Medulla oblongata (tissue), 1 donor: ENCODE measurements around the gene USP32.
"Not testable (repeated sequence)": the region's sequence is repeated elsewhere in the genome, so short reads cannot be mapped to it uniquely, and the experiment has no call there.

Experiments
- DNase-seq: peaks from one replicate; pipeline ENCODE4 v3.0.0-alpha.2; 2015; ENCODE audit errors: extremely low spot score

The USP32 gene

DNA sequence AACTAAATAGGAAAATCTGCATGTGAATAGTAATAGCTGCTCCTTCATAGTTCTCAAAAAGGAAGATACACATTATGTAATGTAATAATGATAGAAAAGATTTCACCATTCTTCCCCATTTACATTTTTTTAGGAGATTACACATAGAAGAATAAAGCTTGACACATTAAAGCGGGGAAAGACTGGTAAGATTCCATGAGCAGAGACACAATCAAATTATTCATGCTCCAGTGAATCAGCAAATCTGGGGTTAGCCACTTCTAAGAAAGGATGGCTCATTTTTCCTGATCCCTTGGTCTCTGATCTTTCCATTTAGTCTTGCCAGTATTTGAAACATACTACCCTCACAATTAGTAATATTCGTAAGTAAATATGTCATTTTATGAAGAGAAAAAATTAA lies 160.2 kb downstream of the USP32 start:
- peak; percentile 65 for DNase-seq

DNA sequence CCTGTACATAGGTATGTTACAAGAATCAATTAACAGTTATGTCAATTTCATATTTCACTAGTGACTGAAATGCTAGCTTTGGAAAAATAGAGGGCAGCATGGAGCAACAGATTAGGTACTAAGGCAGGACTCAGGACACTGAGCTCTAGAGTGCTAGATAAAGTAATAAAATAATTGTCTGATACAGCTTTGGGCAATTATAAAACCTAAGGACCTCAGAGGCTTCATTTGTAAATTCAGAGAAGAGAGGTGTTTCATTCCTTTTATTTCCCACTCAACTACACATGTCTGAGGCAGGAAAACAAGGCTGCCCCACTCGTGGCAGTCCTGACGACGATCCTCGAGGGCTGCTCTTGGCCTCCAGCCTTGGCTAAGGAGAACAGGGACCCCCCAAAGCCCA lies 160.7 kb downstream of the USP32 start:
- peak; percentile 55 for DNase-seq

DNA sequence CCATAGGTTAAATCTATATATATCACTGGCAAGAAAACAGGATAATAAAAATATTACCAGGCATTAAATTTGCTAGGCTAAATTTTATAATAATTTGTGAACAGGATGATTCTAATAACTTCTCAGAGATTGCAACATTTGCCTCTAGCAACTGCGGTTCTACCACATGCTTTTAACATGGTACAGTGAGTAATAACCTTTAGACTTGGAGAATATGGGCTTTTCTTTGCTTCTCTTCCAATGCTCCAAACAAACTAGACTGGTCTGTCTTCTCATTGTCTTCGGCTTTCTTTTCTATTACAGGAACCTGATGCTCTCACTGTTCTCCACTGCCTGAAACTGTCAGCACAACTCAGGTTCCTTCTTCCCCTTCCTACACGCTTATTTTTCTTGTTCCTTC lies 161.6 kb downstream of the USP32 start:
- no peak for DNase-seq

DNA sequence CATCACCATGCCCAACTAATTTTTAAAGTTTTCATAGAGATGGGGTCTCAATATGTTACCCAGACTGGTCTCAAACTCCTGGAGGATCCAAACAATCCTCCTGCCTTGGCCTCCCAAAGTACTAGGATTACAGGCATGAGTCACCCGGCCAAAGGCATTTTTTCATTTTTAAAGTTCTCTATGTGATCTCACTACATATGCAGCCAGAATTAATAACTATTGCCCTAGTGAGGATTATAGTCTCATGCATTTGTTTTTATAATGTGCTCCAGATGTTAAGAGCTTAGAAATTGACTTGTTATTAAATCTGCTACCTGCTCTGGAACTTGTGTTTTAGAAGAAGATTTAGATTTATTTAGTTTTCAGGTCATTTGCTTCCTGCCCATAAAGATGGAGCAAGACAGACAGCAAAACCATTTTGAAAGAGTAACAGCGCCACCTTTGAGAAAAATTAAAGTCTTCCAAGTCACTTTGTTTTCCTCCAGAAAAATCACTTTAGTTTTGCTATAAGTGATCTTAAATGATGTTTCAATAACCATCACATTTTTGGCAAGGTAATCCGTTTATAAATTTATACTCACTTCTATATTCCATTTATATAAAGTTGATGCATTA lies 162.6 kb downstream of the USP32 start:
- no peak for DNase-seq

DNA sequence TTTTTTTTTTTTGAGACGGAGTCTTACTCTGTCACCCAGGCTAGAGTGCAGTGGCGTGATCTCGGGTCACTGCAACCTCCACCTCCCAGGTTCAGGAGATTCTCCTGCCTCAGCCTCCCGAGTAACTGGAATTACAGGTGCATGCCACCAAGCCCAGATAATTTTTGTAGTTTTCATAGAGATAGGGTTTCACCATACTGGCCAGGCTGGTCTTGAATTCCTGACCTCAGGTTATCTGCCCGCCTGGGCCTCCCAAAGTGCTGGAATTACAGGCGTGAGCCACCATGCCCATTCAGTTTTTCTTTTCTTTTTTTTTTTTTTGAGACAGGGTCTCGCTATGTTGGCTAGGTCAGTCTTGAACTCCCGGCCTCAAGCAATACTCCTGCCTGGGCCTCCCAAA lies 164.7 kb downstream of the USP32 start:
- not testable (repeated sequence) for DNase-seq

DNA sequence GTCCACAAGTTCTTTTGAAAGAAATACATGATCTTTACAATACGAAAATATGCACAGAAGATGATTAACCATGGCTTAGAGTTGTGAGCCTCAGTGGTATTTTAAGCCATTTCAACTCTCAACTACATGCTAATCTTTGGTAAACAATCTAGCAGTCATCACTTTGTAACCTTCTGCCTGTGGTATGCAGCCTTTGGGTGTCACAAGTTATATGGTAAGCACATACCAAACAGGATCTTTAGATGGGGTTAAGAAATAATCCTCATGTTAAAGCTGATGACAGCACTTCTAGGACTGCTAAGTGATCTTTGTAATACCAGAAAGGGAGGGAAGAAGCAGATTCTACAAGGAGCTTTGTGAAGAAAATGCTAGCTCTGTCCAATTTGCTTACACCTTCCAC lies 167.9 kb downstream of the USP32 start:
- DNase-seq: no peak

DNA sequence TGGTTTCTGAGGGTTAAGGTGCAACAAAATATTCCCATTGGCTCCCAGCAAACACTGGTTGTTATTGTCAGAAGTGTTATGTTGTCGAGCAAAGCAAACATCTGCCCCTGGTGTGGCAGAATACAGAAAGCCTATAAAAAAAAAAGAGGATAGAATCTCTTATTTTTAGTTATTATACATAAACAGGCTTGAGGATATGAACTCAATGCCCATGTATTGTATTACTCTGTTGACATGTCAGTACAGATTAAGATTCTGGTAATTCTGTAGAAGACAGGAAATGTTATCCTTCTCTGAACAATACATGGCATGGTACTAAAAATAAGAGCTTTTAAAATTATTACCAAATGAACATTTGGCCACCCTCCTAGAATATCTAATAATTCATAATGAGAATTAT lies 168.5 kb downstream of the USP32 start:
- no peak for DNase-seq

DNA sequence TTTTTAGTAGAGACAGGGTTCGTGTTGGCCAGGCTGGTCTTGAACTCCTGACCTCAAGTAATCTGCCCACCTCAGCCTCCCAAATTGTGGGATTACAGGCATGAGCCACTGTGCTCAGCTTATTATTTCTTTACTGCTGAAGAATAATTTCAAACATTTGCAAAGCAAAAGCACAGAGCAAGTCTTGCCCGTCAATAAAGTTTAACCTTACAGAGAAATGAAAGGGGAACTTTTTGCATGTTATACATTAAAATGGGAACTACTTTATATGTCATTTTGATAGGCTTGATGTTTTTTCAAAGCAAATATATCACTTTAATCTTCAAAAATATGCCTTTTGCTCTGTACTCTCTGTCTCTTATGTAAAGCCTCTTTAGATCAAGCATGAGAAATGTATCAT lies 173.2 kb downstream of the USP32 start:
- DNase-seq: not testable (repeated sequence)

DNA sequence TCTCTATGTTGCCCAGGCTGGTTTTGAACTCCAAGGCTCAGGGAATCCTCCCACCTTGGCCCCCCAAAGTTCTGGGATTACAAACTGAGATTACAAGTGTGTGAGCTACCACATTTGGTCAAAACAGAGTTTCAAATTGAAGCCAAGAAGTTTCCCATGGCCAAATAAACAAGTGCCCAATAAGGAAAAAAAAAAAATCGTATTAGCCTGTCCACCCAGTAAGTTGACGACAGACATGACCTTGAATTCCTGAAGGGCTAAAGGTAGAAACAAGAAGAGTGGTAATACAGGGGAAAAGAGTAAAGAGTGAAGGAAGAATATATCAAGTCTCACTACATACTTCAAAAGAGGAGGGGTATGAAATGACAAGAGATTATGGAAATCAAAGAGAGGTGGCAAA lies 176.0 kb downstream of the USP32 start:
- DNase-seq: not testable (repeated sequence)

DNA sequence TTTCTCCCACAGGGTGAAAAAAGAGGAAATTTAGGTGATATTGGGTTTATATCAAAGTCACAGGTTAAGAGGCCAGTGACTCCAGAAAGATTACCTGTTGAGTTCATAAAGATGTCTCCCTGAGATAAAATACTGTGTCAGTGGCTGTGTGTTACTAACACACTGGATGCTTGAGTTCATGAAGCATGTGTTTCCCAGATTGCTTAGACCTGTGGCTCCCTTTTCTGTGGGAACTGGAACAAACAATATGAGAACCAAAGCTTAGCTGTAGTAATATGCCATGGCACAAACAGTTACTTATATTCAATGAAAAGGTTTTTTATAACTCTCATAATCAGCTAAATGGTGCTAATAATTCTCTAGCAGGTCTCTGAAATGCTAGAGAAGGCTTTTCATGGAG lies 180.7 kb downstream of the USP32 start:
- DNase-seq: not testable (repeated sequence)

DNA sequence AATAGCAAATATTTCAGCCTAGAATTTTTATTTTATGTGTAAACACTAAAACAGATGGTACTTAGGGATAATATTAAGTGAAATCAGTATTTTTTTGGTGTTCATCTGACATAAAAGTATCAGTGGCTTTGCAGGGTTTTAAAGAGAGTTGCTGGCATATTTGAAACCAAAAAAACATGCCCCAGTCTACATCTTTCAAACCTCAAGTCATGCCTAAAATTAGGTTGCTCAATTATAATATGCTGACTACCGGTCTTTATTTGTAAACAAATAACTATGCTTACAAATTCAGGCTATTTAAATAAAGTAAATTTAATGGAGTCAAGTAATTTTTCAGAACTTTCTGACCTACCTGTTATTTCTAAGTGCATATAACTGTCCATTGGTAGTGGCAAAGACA lies 183.6 kb downstream of the USP32 start:
- DNase-seq: not testable (repeated sequence)

DNA sequence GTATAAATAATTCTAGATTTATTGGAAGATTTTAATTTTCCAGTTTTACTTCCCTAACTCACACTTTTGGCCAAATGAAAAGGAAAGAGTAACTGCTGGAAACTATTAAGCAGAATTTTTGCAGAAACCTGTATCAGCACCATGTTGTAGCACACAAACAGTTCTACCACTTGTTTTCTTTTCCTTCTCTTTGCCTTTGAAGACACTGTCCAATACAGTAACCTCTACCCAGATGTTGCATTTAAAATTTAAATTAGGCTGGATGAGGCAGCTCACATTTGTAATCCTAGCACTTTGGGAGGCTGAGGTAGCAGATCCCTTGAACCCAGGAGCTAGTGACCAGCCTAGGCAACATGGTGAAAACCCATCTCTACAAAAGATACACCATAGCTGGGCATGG lies 186.2 kb downstream of the USP32 start:
- DNase-seq: not testable (repeated sequence)

DNA sequence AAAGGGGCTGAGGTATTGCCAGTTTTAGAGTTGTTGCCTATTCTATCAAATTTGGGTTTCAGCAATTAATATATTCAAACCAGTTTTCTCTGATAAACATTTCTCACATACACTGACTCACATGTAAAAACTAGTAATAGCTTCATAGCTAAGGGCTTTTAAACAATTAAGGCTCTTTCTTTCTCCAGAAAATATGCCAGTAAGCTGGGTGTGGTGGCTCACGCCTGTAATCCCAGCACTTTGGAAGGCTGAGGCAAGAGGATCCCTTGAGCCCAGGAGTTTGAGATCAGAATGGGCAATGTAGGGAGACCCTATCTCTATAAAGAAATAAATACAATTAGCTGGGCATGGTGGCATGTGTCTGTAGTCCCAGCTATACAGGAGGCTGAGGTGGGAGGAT lies 193.3 kb downstream of the USP32 start:
- not testable (repeated sequence) for DNase-seq

DNA sequence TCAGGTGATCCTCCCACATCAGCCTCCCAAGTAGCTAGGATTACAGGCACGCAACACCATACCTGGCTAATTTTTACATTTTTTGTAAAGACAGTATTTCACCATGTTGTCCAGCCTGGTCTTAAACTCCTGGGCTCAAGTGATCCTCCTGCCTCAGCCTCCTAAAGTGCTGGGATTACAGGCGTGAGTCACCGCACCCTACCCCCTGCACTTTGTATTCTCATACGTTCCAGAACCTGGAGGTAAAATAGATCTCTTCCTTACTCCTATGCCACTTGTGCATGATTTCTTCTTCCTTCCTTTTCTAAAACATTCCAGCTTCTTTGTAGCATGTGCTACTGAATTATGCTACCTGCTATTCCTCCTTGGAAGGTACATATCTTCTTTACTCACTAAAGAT lies 197.8 kb downstream of the USP32 start:
- not testable (repeated sequence) for DNase-seq

DNA sequence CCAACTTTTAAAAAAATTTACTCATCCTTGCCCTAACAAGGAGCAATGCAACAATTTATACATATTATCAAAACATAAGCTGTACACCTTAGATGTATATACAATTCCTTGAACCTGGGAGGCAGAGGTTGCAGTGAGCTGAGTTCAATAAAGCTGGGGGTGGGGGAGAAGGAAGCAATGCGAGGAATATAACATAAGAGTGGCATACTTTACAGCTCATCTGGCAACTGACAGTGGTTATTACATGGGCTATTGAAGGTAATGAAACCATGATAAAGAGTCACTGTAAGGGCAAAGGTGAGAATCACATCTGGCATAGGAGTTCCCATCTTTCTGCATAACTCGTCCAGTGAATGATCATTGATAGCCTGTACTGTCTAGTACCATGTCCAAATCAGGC lies 198.5 kb downstream of the USP32 start:
- DNase-seq: no peak

DNA sequence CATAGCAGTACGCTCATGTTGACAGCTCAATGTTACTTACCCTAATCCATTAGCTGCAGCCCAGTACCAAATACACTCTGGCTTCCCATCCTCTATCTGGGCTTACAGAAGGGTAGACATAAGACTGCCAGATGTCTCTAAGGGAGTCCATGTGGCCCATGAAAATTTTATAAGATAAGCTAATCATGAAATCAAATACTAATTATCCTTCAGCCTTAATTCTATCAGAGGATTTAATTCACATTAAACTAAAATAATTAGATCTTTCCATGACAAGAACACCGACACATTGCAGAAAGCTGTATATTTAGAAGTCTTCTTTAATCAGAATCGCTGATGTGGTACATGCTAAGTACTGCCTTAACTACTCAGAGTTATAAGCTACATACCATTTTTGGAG lies 198.9 kb downstream of the USP32 start:
- not testable (repeated sequence) for DNase-seq

DNA sequence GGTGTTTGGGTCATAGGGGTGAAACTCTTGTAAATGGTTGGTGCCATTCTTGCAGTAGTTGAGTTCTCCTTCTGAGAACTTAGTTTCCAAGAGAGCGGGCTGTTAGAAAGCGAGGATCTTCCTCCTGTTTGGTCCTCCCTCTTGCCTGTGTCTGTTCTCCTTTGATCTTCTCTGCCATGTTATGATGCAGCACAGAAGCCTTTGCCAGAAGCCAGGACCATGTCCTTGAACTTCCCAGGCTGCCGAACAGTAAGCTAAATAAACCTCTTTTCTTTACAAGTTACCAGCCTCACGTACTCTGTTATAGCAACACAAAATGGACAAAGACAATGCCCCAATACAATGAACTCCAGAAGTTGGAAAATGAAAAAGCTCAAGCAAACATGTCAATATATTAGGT lies 201.9 kb downstream of the USP32 start:
- not testable (repeated sequence) for DNase-seq

DNA sequence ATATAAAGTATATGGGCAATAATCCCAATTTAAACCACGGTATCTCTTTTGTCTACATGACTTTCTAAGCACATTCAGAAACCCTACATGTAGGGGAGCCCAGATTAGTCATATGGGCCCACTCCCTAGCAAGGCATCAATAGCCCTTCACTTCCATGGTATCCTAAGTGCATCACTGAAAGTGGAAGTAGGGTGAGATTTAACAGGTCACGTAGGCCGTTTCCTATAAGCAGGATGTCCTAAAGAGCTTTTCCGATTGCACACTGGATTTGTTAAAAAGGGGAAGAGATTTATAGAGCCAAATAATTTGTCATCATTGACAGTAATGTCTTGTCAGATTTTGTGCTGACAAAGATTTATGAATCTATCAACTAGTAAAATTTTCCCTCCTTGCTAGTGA lies 203.2 kb downstream of the USP32 start:
- no peak for DNase-seq

DNA sequence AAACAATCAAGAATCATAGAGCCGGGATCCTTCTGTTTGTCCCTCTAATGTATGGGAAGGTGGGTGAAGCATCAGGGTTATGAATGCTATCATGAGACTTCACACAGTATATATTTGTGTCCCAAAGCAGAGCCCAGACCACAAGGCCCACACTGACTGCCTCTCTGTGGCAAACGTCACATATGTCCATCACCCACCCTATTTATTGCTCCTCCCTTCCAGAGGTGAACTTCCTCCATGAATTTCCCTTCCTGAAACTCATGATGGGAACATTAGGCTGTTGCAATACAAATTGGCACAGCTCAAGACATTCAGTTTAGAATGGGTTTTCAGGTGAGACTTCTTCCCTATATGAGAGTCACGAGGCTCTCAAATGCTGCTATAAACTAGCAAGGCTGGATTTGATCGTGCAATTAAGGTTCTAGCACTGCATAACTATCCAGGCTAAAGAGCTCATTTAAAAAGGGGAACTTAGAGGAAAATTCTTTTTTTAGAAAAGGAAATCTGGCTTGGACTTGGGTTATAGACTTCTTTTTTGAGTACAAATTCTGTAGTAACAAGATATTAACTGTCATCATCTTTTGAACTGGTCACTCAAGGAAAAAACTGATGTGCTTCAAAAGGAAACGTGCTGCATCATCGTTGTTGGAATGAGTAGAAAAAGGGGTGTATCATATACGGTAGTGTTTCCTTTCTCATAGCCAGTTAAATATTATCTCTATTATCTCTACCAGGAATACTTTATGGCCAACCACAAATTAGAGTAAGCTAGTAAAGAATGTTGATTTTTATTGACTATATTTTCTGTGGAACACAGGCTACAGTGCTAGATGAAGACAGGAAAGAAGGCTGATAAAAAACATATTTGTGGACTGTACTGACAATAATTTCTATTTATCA lies 204.8 kb downstream of the USP32 start:
- DNase-seq: not testable (repeated sequence)

DNA sequence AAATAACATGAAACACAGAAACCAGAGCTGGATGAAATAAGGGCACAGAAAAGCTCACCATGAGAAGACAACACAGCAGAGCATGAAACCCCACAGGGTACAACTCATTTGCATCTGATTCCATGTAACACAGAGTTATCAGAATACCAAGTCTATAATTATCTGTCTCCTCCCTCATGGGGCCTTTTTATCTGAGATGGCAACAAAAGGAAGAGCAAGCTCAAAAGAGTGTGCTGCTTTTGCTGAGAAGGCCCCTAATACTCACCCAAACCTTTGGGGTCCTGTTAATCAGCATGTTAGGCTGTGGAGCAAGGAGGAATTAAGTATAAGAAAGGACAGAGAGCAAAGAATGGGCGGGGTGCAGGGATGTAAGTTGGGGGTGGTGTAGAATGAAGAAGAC lies 205.6 kb downstream of the USP32 start:
- DNase-seq: not testable (repeated sequence)

DNA sequence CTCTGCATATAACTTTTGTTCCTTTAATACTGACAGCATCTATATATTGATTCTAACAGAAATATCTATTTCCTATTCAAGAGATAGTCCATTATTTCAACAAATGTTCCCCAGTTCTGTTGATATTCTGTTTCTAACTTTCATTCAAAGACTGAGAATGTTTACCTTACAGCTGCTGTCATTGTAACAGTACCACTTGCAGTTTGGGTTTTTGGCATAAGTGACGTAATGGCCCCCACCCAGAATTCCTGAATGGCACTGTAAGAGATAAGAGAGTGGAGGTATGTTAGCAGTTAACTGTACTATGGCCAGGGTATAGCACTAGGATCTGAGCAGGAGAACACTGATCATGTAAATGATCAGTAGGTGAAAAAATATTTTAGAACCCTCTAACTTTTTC lies 211.6 kb downstream of the USP32 start:
- not testable (repeated sequence) for DNase-seq

DNA sequence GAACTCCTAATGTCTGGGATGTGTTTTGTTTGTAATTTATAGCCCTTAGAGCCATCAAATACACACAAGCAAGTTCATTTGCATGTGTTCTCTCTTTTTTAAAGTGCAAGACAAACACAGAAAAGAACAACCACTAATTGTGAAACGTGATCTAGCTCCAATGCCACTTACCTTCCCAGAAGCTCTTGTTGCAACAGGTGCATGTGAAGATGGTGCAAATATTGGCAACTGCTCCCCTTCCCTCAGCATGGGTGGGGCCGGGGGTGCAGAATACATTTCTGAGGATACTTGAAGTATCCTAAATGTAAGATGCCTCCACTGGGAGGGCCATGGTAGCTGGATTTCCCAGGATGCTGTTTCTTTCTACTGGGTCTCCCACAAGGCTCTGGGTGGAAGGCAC lies 213.8 kb downstream of the USP32 start:
- not testable (repeated sequence) for DNase-seq

DNA sequence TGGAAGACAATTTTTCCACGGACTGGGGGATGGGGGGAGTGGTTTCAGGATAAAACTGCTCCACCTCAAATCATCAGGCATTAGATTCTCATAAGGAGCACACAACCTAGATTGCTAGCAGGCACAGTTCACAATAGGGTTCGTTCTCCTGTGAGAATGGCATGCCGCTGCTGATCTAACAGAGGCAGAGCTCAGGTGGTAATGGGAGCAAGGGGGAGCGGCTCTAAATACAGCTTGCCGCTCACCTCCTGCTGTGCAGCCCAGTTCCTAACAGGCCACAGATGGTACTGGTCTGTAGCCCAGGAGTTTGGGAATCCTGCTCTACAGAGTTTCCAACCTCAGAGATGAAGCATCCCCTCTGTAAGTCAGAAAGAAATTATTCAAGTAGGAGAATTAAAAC lies 215.2 kb downstream of the USP32 start:
- DNase-seq: not testable (repeated sequence)
